Coronary artery (tissue), 2 donors: ENCODE measurements around the gene NEO1.

Source experiments
- DNase-seq: peaks from one replicate; pipeline ENCODE4 v3.0.0-alpha.2; 2017; ENCODE audit warnings: low spot score
- H3K27ac ChIP-seq, 2 donors: fragments of 200-600 bp; sonication (generic); one replicate each; pipeline ENCODE4 v1.5.1; 2016 to 2019
- H3K4me3 ChIP-seq: fragments of 200-600 bp; sonication (generic); 2 replicates; pipeline ENCODE4 v1.5.1; 2016; ENCODE audit warnings: mild to moderate bottlenecking, moderate library complexity
- TF ChIP-seq, protein P1 (sequence below): fragments of 200-600 bp; sonication (generic); IDR thresholded peaks from one replicate; pipeline ENCODE4 v1.5.1; 2019; ENCODE audit warnings: antibody characterized with exemption

NEO1 gene

GRCh38 chr15:73270366-73271097, 218.3 kb downstream of the NEO1 start:
- Histone ChIP-seq H3K4me3 (no peak overlapping the region), H3K27ac (no peak overlapping the region)
- TF ChIP-seq, protein P1, sequence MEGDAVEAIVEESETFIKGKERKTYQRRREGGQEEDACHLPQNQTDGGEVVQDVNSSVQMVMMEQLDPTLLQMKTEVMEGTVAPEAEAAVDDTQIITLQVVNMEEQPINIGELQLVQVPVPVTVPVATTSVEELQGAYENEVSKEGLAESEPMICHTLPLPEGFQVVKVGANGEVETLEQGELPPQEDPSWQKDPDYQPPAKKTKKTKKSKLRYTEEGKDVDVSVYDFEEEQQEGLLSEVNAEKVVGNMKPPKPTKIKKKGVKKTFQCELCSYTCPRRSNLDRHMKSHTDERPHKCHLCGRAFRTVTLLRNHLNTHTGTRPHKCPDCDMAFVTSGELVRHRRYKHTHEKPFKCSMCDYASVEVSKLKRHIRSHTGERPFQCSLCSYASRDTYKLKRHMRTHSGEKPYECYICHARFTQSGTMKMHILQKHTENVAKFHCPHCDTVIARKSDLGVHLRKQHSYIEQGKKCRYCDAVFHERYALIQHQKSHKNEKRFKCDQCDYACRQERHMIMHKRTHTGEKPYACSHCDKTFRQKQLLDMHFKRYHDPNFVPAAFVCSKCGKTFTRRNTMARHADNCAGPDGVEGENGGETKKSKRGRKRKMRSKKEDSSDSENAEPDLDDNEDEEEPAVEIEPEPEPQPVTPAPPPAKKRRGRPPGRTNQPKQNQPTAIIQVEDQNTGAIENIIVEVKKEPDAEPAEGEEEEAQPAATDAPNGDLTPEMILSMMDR = no peak
- no peak for DNase-seq

DNA sequence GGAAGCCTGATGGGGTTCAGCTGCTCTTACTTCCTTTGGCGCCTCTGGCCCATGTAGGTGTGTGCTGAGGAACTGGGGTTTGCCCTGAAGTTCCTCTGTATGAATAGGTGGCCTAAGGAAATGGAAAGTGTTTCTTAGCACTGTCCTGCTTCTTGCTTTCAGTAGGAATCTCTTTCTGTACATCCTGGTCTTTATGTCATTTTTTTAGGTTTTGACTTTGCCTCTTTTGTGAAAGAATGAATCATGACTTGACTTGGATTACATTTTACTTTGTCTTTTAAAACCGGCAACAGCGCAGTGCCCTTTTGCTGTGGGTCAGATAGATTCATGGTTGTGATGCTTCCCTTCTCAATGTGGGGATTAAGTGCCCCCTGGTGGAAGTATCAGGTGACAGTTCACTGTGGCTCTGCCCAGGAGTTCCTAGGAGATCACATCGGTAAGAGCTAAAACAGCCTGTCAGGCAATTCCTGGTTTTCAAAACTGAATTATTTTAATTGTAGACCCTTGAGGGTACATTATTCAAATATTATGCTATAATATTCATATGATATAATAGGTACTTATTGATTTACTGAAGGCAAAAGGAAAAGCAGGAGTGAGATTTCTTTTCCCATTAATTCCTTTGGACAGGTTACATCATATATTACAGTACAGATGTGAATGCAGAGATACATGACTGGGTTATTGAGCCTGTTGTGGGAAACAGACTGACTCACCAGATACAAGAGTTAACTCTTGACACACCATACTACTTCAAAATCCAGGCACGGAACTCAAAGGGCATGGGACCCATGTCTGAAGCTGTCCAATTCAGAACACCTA, 221.1 kb downstream of the NEO1 start:
- no peak overlapping the region for H3K27ac ChIP-seq
- TF ChIP-seq, protein P1 = peak; percentile 65
- no peak overlapping the region for H3K4me3 ChIP-seq
- no peak for DNase-seq

GRCh38 chr15:73275862-73276261, 223.6 kb downstream of the NEO1 start:
- Histone ChIP-seq H3K4me3 (no peak overlapping the region), H3K27ac (no peak overlapping the region)
- no peak for DNase-seq
- TF ChIP-seq, protein P1 = no peak

DNA sequence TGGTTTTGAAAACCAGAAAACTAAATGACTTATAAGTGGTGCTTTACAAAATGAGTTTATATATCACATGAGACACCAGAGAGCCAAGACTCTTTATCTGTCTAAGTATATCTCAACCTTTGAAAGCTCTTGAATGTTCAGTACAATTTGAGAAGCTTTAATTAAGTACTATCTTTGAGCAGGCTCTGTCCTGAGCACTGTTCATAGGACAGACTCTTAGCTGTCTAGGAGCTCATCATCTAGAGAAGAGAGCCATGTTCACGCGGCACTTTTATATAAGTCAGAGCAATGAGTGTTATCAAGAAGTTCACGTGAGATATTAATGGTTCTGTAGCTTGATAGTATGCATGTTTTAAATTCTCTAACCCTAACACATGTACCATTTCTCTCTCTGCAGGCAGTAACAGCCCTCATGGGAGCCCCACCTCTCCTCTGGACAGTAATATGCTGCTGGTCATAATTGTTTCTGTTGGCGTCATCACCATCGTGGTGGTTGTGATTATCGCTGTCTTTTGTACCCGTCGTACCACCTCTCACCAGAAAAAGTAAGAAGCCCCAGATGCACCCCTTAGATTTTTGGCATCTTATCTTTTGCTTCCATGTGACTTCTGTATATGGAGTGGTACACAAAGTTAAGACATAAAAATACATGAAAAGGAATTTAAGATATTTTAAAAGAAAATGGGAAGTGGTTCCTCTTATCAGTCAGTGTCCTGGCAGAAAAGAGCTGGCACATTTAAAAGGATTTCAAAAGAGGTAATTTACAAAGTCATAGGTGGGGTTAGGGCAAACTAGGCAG, 230.5 kb downstream of the NEO1 start:
- H3K4me3 ChIP-seq = no peak overlapping the region
- TF ChIP-seq, protein P1 = no peak
- no peak for DNase-seq
- H3K27ac ChIP-seq = peak overlapping the region in 1 of 2 donors; percentile 75

DNA sequence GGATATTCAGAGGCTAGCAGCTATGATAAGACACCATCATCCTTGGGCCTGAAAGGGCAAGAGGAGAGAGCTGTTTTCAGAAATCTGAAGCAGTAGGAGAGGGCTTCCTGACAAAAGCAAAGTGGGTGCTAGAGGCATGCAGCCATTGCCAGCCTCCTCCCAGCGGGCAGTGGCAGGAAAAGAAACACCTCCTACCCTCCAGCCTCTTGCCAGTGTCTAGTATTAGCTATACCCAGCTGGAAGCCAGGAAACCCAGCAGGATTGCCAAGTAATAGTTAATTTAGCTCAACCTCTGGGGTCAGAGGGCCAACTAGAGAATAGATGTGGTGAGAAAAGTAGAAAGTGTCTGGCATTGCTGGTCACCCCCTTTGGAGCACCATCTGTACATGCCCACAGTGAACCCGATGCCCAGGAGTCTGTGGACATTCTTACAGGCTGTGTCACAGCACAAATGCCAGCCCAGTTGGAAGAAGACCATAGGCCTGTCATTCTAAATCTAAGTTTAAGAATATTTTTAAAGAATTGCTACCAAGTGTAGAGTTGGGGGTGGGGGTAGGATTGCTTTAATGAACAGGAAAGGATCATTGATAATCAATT, 231.2 kb downstream of the NEO1 start:
- H3K27ac ChIP-seq = peak overlapping the region in 1 of 2 donors; percentile 75
- TF ChIP-seq, protein P1 = no peak
- no peak for DNase-seq

DNA sequence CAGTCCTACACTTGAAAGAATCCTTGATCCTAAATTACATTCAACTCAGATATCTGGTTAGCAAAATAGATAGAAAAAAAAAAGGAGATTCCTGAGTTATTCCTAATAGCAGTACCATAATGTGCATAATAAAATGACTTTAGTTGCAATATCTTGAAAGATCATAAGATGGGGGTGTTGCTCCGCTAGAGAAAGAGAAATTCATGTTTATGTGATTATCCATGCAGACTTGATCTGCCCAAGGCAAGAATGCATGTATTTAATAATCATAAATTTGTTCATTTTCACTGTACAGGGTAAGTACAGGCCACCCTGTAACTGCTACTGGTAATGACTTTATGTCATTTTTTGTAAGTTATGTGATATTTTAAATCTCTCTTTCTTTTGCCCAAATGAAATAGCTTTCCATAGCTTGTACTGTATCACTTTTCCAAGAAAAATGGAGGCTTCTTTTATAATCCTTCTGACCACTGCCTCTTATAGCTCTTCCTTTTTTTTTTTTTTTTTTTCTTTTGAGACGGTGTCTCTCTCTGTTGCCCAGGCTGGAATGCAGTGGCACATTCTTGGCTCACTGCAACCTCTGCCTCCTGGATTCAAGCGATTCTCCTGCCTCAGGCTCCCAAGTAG, 231.9 kb downstream of the NEO1 start:
- no peak for DNase-seq
- Histone ChIP-seq H3K4me3 (no peak overlapping the region), H3K27ac (peak overlapping the region in 1 of 2 donors; percentile 75)
- TF ChIP-seq, protein P1 = no peak

More for the DNA sequence above, 231.2 kb downstream of the NEO1 start:
- no peak overlapping the region for H3K4me3 ChIP-seq
